GM21367 (cell line): ENCODE results near the gene PRPH.
"Not testable (repeated sequence)": the region's sequence is repeated elsewhere in the genome, so short reads cannot be mapped to it uniquely, and the experiment has no call there.

Experiments
- ATAC-seq: cut with Tn5 transposase; IDR thresholded peaks from one replicate; pipeline ENCODE4 v1.9.1; 2021; ENCODE audit not compliant: unreplicated experiment

The PRPH gene

DNA sequence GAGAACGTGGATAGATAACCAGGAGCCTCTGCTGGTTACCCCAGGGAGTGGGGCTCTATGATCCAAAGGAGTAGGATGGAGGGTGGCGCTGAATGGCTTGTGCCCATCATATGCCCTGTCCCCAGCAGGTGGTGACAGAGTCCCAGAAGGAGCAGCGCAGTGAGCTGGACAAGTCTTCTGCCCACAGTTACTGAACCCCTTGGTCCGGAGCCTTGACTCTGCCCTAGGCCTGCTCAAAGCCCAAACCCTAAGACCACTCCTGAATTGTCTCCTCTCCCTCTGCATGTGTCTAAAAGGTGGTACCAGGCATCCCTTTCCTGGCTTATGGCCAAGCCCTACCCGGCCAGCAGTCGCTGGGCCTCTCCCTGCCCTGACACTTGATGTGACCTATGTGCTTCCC is 3.2 kb downstream of the PRPH start:
- ATAC-seq, result no peak

DNA sequence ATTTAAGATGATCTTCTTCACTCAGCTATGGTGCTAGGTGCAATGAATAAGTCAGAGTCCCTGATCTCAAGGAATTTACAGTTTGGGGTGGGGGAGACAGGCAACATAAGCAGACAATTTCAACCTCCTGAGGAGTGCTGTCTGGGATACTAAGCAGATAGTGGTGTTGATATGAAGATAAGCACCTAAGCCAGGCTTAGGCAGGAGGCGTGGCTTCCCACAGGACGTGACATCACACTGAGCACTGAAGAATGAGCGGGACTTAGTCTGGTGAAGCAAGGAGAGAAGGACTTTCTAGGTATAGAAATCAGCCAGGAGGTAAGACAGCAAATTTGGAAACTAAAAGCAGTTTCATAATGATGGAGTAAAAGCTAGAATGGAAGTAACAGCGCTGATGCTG is 6.8 kb downstream of the PRPH start:
- no peak for ATAC-seq

DNA sequence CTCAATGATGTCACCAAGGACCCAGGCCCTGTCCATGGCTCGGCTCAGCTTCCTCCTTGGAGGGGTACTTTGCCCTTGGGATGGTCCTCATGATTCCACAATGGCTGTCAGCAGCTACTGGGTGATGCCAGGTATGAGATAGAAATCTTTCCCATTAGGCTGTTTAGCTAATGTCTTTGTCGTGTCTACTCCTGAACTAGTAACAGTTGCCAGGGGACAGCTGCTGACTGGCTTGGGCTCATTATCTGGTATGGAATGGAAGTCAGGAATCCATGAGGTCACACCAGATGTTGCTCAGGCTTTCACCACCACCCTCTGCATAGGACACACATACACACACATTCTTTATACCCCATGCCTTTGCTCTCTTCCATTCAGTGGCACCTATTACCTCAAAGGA is 9.2 kb downstream of the PRPH start:
- no peak for ATAC-seq

DNA sequence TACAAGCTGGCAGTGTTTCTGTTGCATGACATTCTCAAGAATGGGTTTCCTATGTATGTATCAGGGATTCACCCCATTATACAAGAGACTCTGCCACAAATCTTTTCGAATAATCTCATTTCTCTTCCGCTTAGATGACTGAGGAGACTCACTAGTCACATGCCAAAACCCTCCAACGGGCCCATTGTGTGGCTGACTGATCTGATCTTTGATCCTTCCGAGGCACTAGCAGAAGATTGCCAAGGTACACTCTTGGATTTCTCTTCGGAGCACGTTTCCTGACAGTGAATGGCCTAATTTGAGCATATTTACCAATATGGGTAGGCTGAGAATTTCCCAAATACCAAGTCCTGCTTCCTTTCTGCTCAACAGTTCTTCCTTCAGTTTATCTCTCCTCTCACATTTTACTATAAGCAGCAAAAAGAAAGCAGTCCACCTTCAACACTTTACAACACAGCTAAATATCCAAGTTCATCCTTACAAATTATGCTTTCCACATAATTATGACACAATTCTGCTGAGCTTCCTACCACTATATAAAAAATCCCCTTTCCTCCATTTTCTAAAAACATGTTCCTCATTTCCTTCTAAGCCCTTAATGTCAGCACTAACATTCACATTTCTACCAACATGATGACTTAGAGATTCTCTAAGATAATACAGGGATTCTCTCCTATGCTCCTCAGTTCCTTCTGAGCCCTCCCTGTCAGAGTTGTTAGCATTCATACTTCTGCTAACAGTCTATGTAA is 11.0 kb downstream of the PRPH start:
- ATAC-seq, result no peak

DNA sequence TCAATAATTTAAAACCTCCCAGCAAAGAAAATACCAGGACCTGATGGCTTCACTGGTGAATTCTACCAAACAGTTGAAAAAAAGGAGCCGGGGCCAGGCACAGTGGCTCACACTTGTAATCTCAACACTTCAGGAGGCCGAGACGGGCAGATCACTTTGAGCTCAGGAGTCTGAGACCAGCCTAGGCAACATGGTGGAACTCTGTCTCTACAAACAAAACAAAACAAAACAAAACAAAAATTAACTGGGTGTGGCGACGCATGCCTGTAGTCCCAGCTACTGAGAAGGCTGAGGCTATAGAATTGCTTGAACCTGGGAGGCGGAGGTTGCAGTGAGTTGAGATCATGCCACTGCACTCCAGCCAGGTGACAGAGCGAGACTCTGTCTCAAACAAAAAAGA is 14.4 kb downstream of the PRPH start:
- no peak for ATAC-seq

DNA sequence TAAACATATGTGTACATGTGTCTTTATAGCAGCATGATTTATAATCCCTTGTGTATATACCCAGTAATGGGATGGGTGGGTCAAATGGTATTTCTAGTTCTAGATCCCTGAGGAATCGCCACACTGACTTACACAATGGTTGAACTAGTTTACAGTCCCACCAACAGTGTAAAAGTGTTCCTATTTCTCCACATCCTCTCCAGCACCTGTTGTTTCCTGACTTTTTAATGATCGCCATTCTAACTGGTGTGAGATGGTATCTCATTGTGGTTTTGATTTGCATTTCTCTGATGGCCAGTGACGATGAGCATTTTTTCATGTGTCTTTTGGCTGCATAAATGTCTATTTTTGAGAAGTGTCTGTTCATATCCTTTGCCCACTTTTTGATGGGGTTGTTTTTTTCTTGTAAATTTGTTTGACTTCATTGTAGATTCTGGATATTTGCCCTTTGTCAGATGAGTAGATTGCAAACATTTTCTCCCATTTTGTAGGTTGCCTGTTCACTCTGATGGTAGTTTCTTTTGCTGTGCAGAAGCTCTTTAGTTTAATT is 15.6 kb downstream of the PRPH start:
- not testable (repeated sequence) for ATAC-seq

DNA sequence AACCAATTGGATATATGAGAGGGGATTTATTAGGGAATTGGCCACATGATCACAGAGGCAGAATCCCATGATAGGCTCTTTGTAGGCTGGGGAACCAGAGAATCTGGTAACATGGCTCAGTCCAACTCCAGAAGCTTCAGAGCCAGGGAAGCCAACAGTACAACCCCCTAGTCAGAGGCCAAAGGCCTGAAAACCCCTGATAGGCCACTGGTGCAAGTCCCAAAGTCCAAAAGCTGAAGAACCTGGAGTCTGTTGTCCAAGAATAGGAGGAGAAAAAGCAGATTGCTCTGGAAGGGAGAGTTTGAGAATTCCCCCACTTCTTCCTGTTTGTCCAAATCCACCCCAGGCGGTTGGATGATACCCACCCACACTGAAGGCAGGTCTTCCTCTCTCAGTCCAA is 19.9 kb downstream of the PRPH start:
- no peak for ATAC-seq

DNA sequence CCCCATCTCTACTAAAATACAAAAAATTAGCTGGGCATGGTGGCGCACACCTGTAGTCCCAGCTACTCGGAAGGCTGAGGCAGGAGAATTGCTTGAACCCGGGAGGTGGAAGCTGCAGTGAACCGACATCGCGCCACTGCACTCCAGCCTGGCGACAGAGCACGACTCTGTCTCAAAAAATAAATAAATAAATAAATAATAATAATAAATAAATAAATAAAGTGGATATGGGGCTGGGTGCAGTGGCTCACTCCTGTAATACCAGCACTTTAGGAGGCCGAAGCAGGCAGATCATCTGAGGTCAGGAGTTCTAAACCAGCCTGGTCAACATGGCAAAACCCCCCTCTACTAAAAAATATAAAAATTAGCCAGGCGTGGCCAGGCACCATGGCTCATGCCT is 22.2 kb downstream of the PRPH start:
- ATAC-seq, result not testable (repeated sequence)

DNA sequence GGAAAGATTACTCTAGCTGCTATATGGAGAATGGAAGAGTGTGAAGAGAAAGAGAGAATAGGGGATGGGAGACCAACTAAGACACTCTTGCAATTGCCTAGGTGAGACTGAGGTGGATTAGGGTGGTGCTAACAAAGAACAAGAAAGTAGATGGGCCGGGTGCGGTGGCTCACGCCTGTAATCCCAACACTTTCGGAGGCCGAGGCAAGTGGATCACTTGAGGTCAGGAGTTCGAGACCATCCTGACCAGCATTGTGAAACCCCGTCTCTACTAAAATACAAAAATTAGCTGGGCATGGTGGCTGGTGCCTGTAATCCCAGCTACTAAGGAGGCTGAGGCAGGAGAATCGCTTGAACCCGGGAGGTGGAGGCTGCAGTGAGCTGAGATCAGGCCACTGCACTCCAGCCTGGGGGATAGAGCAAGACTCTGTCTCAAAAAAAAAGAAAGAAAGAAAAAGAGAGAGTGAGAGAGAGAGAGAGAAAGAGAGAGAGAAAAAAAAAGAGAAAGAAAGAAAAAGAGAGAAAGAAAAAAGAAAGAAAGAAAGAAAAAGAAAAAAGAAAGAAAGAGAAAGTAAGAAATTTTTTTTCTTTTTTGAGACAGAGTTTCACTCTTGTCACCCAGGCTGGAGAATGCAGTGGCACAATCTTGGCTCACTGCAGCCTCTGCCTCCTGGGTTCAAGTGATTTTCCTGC is 25.6 kb downstream of the PRPH start:
- not testable (repeated sequence) for ATAC-seq

DNA sequence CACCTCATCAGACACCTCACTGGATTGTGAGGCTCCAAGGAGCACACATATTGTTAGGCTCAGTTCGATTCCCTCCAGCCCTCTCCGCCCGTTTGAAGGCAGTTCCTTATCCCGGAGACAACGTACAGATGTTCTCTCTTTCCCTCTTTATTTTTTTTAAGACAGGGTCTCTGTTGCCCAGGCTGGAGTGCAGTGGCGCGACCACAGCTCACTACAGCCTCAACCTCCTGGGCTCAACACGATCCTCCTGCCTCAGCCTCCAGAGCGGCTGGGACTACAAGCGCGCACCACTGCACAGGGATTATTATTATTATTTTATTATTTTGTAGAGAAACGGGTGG is 27.4 kb downstream of the PRPH start:
- ATAC-seq, result no peak

DNA sequence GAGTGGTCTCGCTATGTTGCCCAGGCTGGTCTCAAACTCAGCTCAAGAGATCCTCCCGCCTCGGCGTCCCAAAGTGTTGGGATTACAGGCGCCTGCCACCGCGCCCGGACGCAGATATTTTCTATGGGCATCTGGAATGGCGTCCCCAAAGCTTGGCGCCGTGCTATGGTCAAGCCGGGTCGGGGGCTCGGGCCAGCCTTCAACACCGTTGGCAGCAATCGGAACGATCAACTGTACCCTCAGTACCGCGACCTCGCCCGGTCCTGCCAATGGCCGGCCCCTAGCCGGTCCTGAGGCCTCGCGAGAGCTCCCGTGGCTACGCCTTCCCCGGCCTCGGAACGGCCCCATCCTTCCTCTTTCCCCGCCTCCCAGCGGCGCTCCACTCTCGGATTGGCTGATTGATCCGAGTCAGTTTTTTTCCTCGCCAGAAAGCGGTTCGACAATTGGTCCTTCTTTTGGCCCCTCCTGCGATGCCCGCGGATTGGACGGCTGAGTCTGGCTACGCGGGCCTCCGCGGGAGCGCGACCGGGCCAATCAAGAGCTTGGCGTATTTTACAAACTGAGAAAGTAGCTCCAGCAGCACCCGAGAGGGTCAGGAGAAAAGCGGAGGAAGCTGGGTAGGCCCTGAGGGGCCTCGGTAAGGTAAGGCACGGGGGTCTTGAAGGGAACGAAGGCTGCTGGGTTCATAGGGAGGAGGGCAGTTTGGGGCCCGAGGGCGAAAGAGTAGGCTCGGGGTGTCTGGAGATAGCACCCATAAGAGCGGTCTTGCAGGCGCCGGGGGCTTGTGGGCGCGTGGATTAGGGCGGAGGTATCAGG is 28.0 kb downstream of the PRPH start, which contains the start of gene TROAP:
TROAP (plus strand) TSS at position 548 of the 816 bp plus-strand sequence. CDS start 354 bp downstream, outside the sequence.
- peak; percentile 91 for ATAC-seq

DNA sequence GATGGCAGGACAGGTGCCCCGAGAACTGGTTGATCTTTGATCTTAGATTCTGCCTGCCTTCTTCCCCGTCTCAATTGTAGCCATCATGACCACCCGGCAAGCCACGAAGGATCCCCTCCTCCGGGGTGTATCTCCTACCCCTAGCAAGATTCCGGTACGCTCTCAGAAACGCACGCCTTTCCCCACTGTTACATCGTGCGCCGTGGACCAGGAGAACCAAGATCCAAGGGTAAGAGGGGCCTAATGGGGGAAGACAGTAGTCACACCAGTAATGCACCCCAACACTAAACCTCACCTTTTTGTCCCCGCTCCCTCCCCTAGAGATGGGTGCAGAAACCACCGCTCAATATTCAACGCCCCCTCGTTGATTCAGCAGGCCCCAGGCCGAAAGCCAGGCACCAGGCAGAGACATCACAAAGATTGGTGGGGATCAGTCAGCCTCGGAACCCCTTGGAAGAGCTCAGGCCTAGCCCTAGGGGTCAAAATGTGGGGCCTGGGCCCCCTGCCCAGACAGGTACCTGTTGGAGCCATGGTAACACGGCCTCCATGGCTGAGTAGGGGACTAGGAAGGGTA is 28.7 kb downstream of the PRPH start:
- no peak for ATAC-seq

DNA sequence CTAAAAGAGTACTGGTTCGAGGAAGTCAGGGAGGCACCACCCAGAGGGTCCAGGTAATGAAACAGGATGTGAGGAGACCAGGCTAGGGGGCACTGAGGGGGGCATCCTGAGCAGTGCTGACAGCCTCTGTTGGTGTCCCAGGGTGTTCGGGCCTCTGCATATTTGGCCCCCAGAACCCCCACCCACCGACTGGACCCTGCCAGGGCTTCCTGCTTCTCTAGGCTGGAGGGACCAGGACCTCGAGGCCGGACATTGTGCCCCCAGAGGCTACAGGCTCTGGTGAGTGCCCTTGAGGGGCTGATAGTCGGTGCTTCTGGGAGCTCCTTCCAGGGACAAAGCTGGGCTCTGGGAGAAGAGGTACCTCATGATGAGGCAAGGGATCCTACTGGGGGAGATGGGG is 30.7 kb downstream of the PRPH start:
- no peak for ATAC-seq

DNA sequence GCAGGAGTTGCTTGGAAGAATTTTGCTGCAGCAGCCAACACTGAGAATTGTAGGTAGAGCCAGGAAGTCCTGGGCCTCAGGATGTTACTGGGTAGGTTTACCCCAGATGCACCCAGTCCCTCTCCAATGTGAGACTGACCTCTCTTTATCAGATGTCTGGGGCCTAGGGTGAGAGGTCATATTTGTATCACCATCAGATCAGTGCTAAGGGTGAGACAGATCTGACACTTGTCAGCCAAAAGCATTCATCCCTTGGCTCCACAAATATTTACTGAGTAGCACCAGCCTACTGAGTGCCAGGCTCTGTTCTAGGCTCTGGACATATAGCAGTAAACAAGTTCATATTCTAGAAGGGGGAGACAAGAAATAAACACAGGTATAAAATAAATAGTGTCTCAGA is 32.4 kb downstream of the PRPH start:
- ATAC-seq, result no peak

DNA sequence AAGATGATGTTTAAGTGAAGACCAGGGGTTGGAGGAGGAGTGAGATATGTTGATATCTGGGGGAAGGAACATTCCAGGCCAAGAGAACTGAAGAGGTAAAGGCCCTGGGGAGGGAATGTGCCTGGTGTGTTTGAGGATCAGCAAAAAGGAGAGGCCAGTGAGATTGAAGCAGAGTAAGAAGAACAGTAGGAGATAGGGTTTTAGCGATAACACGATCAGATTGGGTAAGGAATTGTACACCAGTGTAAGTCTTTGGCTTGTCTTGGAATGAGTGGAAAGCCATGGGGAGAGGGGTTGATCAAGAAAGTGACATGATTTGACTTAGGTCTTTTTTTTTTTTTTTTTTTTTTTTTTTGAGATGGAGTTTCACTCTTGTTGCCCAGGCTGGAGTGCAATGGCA is 32.9 kb downstream of the PRPH start:
- ATAC-seq, result no peak

DNA sequence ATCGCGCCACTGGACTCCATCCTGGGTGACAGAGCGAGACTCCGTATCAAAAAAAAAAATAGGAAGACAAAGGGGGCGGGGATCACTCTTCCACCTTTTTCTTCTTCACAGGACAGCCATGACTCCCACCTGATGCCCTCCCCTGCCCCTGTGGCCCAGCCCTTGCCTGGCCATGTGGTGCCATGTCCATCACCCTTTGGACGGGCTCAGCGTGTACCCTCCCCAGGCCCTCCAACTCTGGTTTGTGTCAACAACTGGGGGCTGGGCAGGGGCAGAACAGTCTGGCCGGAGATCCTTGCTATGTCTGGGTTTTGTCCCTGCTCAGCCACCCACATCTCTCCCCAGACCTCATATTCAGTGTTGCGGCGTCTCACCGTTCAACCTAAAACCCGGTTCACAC is 33.9 kb downstream of the PRPH start:
- ATAC-seq, result no peak

DNA sequence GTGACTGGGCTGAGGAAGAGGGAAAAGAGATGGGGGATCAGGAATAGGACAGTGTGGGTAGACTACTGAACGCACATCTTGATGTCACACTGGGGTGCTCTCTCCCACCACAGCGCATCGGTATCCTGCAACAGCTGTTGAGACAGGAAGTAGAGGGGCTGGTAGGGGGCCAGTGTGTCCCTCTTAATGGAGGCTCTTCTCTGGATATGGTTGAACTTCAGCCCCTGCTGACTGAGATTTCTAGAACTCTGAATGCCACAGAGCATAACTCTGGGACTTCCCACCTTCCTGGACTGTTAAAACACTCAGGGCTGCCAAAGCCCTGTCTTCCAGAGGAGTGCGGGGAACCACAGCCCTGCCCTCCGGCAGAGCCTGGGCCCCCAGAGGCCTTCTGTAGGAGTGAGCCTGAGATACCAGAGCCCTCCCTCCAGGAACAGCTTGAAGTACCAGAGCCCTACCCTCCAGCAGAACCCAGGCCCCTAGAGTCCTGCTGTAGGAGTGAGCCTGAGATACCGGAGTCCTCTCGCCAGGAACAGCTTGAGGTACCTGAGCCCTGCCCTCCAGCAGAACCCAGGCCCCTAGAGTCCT is 35.2 kb downstream of the PRPH start:
- ATAC-seq, result no peak

DNA sequence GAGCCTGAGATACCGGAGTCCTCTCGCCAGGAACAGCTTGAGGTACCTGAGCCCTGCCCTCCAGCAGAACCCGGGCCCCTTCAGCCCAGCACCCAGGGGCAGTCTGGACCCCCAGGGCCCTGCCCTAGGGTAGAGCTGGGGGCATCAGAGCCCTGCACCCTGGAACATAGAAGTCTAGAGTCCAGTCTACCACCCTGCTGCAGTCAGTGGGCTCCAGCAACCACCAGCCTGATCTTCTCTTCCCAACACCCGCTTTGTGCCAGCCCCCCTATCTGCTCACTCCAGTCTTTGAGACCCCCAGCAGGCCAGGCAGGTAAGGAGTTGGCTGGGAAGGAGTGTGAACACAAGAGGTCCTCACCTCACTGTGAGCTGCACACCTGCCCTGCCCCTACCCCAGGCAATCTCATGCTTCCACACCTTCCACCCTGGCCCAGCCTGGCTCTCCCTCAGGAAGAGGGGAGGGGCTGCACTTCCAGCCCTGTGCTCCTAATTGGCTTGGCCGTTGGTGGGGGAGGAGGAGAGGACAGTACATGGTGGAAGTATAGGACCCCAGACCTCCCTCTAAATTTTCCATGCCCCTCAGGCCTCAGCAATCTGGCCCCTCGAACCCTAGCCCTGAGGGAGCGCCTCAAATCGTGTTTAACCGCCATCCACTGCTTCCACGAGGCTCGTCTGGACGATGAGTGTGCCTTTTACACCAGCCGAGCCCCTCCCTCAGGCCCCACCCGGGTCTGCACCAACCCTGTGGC is 35.9 kb downstream of the PRPH start:
- no peak for ATAC-seq

DNA sequence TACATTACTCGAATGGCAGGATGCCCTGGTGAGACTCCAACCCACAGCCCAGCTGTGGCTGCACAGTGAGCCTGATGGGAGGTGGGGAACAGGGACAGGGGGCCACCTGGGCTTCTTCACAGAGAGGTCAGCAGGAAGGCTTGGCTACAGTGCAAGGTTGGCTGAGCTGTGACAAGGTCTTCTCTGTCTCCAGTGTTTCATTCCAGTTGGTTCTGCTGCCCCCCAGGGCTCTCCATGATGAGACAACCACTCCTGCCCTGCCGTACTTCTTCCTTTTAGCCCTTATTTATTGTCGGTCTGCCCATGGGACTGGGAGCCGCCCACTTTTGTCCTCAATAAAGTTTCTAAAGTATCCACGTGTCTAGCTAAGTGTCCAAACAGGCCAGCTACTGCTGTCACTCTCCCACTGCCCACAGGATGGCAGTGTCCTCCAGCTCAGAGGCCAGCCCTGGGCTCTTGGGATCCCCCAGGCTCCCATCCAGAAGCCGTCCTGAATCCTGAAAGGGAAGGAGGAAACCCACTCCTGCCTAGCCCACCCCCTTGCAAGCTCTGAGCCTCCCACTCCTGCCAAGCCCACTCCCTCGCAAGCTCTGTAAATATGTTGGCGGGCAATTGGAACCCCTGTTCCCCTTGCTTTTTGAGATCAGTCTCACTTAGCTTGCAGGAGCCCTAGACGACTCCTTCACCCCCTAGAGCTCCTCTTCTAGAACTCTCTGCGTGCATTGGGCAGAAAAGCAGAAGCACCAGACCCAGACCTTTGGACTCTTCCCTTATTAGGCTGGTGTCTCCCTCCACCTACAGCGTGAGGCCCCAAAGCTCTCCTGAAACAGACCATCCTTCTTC is 36.7 kb downstream of the PRPH start:
- no peak for ATAC-seq
